Heart left ventricle (tissue), 13 donors: ENCODE measurements around the gene CRY2.

Experiments used
- CTCF ChIP-seq, 12 donors: fragments of 200-600 bp; sonication (generic) in 4 of 12; IDR thresholded peaks; one replicate each; pipeline versions ENCODE4 v1.5.0 to v1.8.0; 2018 to 2022; ENCODE audit warnings: antibody characterized with exemption in 12 of 12, mild to moderate bottlenecking in 5 of 12
- POLR2A ChIP-seq, 2 donors: fragments of 450-650 bp; IDR thresholded peaks; one replicate each; pipeline ENCODE4 v1.6.1; 2017; ENCODE audit warnings: antibody characterized with exemption in 2 of 2, mild to moderate bottlenecking in 2 of 2, moderate library complexity in 2 of 2
- donor health status: ischemic (EF 13 %, LVEDD 7.1; RV severe dilation, severe dysfunction).
- donor health status: DM: no; HTN: yes; CAD: no.
- donor health status: DM: no; HTN: no; CAD: no.
- donor health status: ischemic (EF 25% LVEDD 6.9; RV normal size, moderate dysfunction).
- donor health status: ischemic (EF 25% LVEDD 5.7; RV mildly dilated, moderate dysfunction).
- donor health status: ischemic (EF 35%, LVEDD 5.7; RV mildly dilated, moderate dysfunction).
- donor health status: nonischemic (EF 11% LVEDD 7.7; RV severe dilation, severe dysfunction).
- donor health status: DM: yes; HTN: yes; CAD: no.
- donor health status: PGD.
- donor health status: ischemic (EF 29% LVEDD 5.4; RV normal size, mild dysfunction).
- donor health status: nonischemic (EF 23%, LVEDD 6.1; RV moderate dilation, normal function).

DNA sequence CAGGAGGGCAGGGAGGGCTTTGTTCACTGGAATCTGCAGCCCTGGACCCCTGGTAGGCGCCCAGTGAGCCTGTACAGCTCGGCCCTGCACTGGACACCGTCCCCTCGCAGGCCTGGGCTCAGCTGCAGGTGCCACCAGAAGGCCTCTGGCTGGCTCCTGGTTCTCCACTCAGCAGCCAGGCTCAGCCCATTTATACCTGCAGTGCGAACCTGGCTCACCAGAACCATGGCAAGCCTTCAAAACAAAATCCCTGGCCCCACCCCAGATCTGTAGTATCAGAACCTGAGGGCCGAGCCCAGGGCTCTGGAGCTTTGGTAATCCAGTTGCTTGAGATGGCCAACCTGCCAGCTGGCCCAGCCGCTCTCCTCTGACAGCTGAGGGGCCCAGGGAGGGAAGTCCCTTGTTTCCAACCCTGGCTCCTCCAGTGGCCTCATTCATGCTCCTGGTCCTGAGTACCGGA is 60.7 kb downstream of the CRY2 start:
- TF ChIP-seq CTCF (IDR thresholded peaks at IDR 0.05) (no peak), POLR2A (IDR thresholded peaks at IDR 0.05) (no peak)
